Glomerular endothelial cell (primary cell): ENCODE data around the gene ST7L. TPM values are rescaled to one million over a fixed set of nuclear protein-coding genes. Genes with fewer than 3 reads are reported as not detected.

ENCODE experiments used
- DNase-seq: peaks from one replicate; pipeline ENCODE4 v3.0.0-alpha.2; 2011; ENCODE audit warnings: low read depth, low spot score; ENCODE audit errors: extremely low read depth
- total RNA-seq: library from RNA; depleted of rRNA; stranded (reverse); fragments of >200 nt; gene quantifications from 2 replicates; pipeline ENCODE4 v1.2.3, GENCODE V29; 2015

ST7L gene
- total RNA-seq, 1 donor from 2014 or later: 16.3 TPM

GRCh38 chr1:112619518-112620376 is 806 bp upstream of the ST7L start, which contains the start of gene CAPZA1:
TSS of gene CAPZA1 (plus strand) at chr1:112619832. CDS start at chr1:112619845, 13 bp downstream.
- no peak for DNase-seq

GRCh38 chr1:112618114-112618720 is 724 bp downstream of the ST7L start:
- DNase-seq: no peak

GRCh38 chr1:112614460-112615065 is 4.4 kb downstream of the ST7L start:
- no peak for DNase-seq

GRCh38 chr1:112605633-112606327 is 13.2 kb downstream of the ST7L start:
- DNase-seq: no peak

GRCh38 chr1:112603541-112603940 is 15.4 kb downstream of the ST7L start:
- no peak for DNase-seq

- no peak for DNase-seq
Observed at GRCh38 chr1:112603012-112603411, 15.9 kb downstream of the ST7L start.

GRCh38 chr1:112599477-112599876 is 19.5 kb downstream of the ST7L start:
- DNase-seq: no peak

GRCh38 chr1:112594208-112594876 is 24.6 kb downstream of the ST7L start:
- no peak for DNase-seq

- no peak for DNase-seq
Observed at GRCh38 chr1:112589766-112590165, 29.2 kb downstream of the ST7L start.

- no peak for DNase-seq
Observed at GRCh38 chr1:112583366-112583765, 35.6 kb downstream of the ST7L start.

- DNase-seq: no peak
Observed at GRCh38 chr1:112581586-112582192, 37.3 kb downstream of the ST7L start.

GRCh38 chr1:112579801-112580510 is 39.0 kb downstream of the ST7L start:
- no peak for DNase-seq

GRCh38 chr1:112576240-112576639 is 42.7 kb downstream of the ST7L start:
- DNase-seq: no peak

GRCh38 chr1:112575154-112575804 is 43.7 kb downstream of the ST7L start:
- peak; percentile 42 for DNase-seq

GRCh38 chr1:112565800-112566199 is 53.1 kb downstream of the ST7L start:
- no peak for DNase-seq

GRCh38 chr1:112564081-112564480 is 54.9 kb downstream of the ST7L start:
- DNase-seq: no peak

- no peak for DNase-seq
Observed at GRCh38 chr1:112563341-112563740, 55.6 kb downstream of the ST7L start.

GRCh38 chr1:112558634-112559033 is 60.3 kb downstream of the ST7L start:
- no peak for DNase-seq

- no peak for DNase-seq
Observed at GRCh38 chr1:112557385-112557784, 61.6 kb downstream of the ST7L start.
